NCI-H2196 (cell line): ENCODE measurements around the gene PCCA.
A peak's percentile ranks its signal among the peaks of the same experiment; 100 is the strongest.
"Not testable (repeated sequence)": the region's sequence is repeated elsewhere in the genome, so short reads cannot be mapped to it uniquely, and the experiment has no call there.

Experiments
- DNase-seq: peaks from one replicate; lab custom pipeline; 2025; ENCODE audit not compliant: unreplicated experiment; lab: John Stamatoyannopoulos, UW

Gene PCCA

DNA sequence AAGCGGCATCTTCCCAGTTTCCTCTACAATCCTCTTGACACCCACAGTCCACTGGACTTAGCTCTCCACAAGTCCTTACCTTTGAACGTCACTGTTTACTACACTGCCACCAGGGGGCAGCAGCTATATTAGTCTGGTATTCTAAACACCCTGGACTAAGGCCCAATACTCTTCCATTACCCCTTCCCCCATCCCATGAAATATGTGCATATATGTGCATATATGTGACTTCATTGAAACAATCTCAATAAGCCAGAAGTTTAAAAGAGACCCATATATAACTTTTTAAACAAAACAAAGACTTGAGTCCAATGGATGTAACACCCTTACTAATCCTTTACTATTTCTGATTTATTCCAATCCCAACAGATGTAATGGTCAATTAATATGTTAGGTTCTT, 484.2 kb downstream of the PCCA start:
- DNase-seq: peak; percentile 35

- not testable (repeated sequence) for DNase-seq
Observed at GRCh38 chr13:100577239-100577638, 488.3 kb downstream of the PCCA start.
